Mesendoderm (in vitro differentiated cells): ENCODE results near the gene VTI1A.

Experiments
- DNase-seq: peaks from one replicate; pipeline ENCODE4 v3.0.0; 2013
- H2AK5ac ChIP-seq: 2 replicates; pipeline ENCODE4 v1.6.1; 2013; ENCODE audit warnings: low read length, inconsistent platforms
- H2BK120ac ChIP-seq: 2 replicates; pipeline ENCODE4 v1.6.1; 2013; ENCODE audit warnings: low read depth, mild to moderate bottlenecking, low read length, moderate library complexity, mixed read lengths
- H2BK15ac ChIP-seq: replicated peaks from 2 replicates; pipeline ENCODE4 v1.6.1; 2013; ENCODE audit warnings: low read depth, mild to moderate bottlenecking, moderate library complexity
- H2BK5ac ChIP-seq: 2 replicates; pipeline ENCODE4 v1.6.1; 2013; ENCODE audit warnings: low read length, inconsistent platforms
- H3K18ac ChIP-seq: 2 replicates; pipeline ENCODE4 v1.6.1; 2013; ENCODE audit warnings: mild to moderate bottlenecking, low read length, mixed read lengths
- H3K23ac ChIP-seq: one replicate; pipeline ENCODE4 v1.6.1; 2013; ENCODE audit warnings: low read length
- H3K27ac ChIP-seq: 2 replicates; pipeline ENCODE4 v1.5.1; 2013; ENCODE audit warnings: low read depth, mild to moderate bottlenecking, inconsistent platforms, low read length, moderate library complexity
- H3K27me3 ChIP-seq: 2 replicates; pipeline ENCODE4 v1.6.1; 2013; ENCODE audit warnings: low read length, control low read depth, mild to moderate bottlenecking, inconsistent platforms; ENCODE audit not compliant: insufficient read depth, poor library complexity
- H3K36me3 ChIP-seq: 2 replicates; pipeline ENCODE4 v1.6.1; 2013; ENCODE audit warnings: low read length, inconsistent platforms; ENCODE audit not compliant: control insufficient read depth, insufficient read depth
- H3K4ac ChIP-seq: one replicate; pipeline ENCODE4 v1.6.1; 2013; ENCODE audit warnings: low read depth, mild to moderate bottlenecking, low read length, moderate library complexity
- H3K4me1 ChIP-seq: 2 replicates; pipeline ENCODE4 v1.6.1; 2013; ENCODE audit warnings: low read depth, low read length, inconsistent platforms; ENCODE audit not compliant: control insufficient read depth
- H3K4me2 ChIP-seq: 2 replicates; pipeline ENCODE4 v1.6.1; 2013; ENCODE audit warnings: low read length
- H3K4me3 ChIP-seq: 2 replicates; pipeline ENCODE4 v1.5.1; 2013; ENCODE audit warnings: mild to moderate bottlenecking, low read length
- H3K56ac ChIP-seq: one replicate; pipeline ENCODE4 v1.6.1; 2013; ENCODE audit warnings: low read length
- H3K79me1 ChIP-seq: 2 replicates; pipeline ENCODE4 v1.6.1; 2013; ENCODE audit warnings: low read length, inconsistent platforms
- H3K79me2 ChIP-seq: 2 replicates; pipeline ENCODE4 v1.6.1; 2013; ENCODE audit warnings: mild to moderate bottlenecking, low read length; ENCODE audit not compliant: control insufficient read depth, insufficient read depth
- H3K9ac ChIP-seq: 2 replicates; pipeline ENCODE4 v1.6.1; 2013; ENCODE audit warnings: low read length, inconsistent platforms
- H4K5ac ChIP-seq: one replicate; pipeline ENCODE4 v1.6.1; 2013; ENCODE audit warnings: low read length
- H4K8ac ChIP-seq: one replicate; pipeline ENCODE4 v1.6.1; 2013; ENCODE audit warnings: low read depth, mild to moderate bottlenecking, control low read depth, low read length, moderate library complexity
- WGBS: extraction: QIAGEN DNeasy Blood & Tissue Kit; methylation state at CpG from one replicate; pipeline ENCODE4 v1.1.7; 2013; ENCODE audit warnings: low lambda C conversion rate, missing lambda C conversion rate; ENCODE audit not compliant: insufficient coverage; ENCODE audit errors: extremely low coverage; 5-methylcytosine and 5-hydroxymethylcytosine counted together

VTI1A gene

DNA sequence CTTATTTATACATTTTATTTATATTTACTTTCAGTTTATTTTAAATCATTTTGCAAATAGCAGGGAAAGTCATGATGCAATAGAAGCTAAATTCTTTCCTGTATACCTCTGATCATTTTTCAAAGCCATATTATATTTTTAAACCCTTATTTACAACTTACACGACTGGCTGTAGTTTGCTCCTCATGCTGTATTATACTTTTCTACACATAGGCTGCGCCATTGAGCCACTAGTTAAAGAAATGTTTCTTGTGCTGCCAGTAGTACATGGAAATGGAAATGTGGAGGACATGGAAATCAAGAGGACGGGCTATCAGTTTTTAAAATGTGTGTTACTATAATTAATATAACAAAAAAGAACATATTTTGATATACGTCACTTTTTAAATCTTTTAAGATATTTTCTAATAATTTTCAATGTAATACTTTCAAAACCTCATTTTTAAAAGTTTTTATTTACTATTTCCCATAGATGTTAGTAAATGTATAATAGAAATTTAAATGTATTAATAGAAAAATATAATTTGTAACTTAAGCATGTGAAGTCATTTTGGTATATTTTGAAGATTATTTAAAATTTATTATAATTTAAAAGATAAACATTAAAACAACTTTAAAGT lies 118.5 kb downstream of the VTI1A start:
- no CpG with 5 or more reads among the region's 4 CpGs for WGBS
- H3K79me1 ChIP-seq: no peaks in the 10 kb centered on the region
- no peak overlapping the region for H2BK15ac ChIP-seq
- H2AK5ac ChIP-seq: no peak overlapping the region
- no peak overlapping the region for H3K9ac ChIP-seq
- H3K4me1 ChIP-seq: no peaks in the 10 kb centered on the region
- no peaks in the 10 kb centered on the region for H3K79me2 ChIP-seq
- H4K5ac ChIP-seq: no peak overlapping the region
- no peak overlapping the region for H3K18ac ChIP-seq
- no peak overlapping the region for H3K23ac ChIP-seq
- no peak overlapping the region for H2BK120ac ChIP-seq
- no peak overlapping the region for H3K4ac ChIP-seq
- no peaks in the 10 kb centered on the region for H3K36me3 ChIP-seq
- no peak overlapping the region for H4K8ac ChIP-seq
- H3K4me3 ChIP-seq: no peak overlapping the region
- H3K27ac ChIP-seq: no peak overlapping the region
- H2BK5ac ChIP-seq: no peak overlapping the region
- no peak overlapping the region for H3K4me2 ChIP-seq
- DNase-seq: peak; percentile 82
- no peaks in the 10 kb centered on the region for H3K27me3 ChIP-seq
- no peak overlapping the region for H3K56ac ChIP-seq

DNA sequence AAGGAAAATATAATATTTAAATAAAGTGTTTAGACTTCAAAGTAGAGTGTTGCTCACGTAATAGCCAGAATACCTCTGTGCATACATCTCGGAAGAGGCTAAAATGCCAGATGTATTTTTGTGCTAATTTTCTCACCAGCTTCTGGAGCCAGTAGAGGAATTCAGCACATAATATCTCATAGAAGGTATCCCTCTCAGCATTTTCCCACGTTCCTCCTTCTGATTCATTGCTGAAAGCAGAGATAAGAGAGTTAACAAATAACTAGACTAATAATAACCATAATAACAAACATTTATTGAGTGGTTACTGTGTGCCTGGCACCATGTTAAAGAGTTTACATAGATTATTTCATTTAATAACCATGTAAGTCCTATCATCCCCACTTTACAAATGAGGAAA lies 123.6 kb downstream of the VTI1A start:
- no peaks in the 10 kb centered on the region for H3K79me2 ChIP-seq
- no peak overlapping the region for H2BK5ac ChIP-seq
- no peak overlapping the region for H2AK5ac ChIP-seq
- H3K4me2 ChIP-seq: no peak overlapping the region
- H3K9ac ChIP-seq: no peak overlapping the region
- no peaks in the 10 kb centered on the region for H3K36me3 ChIP-seq
- H2BK120ac ChIP-seq: no peak overlapping the region
- H3K18ac ChIP-seq: no peak overlapping the region
- H2BK15ac ChIP-seq: no peak overlapping the region
- no peaks in the 10 kb centered on the region for H3K27me3 ChIP-seq
- no peak overlapping the region for H3K56ac ChIP-seq
- no peak overlapping the region for H3K23ac ChIP-seq
- H3K4me1 ChIP-seq: no peaks in the 10 kb centered on the region
- no peak overlapping the region for H4K5ac ChIP-seq
- H3K4ac ChIP-seq: no peak overlapping the region
- no peak overlapping the region for H3K4me3 ChIP-seq
- no CpG with 5 or more reads among the region's 3 CpGs for WGBS
- no peaks in the 10 kb centered on the region for H3K79me1 ChIP-seq
- DNase-seq: no peak
- no peak overlapping the region for H3K27ac ChIP-seq
- H4K8ac ChIP-seq: no peak overlapping the region

DNA sequence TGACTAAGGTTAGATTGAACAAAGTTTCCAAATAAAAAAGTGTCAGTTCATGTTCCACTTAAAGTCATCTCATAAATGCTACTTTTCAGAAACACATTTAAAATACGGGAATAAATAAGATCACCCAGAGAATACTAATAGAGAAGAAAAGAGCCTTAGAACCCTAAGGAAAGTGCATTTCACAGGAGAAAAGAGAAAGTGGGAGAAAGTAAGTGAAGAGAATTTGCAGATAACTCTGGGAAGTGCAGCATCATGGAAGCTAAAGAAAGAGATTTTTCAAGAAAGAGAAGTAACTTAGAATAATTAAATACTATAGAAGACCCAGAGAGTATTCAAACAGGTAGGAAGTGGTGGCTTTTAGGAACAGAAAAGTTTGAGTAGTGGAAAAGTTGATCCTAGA lies 132.6 kb downstream of the VTI1A start:
- H3K79me2 ChIP-seq: no peaks in the 10 kb centered on the region
- H3K56ac ChIP-seq: no peak overlapping the region
- H3K4me2 ChIP-seq: no peak overlapping the region
- no peak for DNase-seq
- H3K18ac ChIP-seq: no peak overlapping the region
- no peaks in the 10 kb centered on the region for H3K36me3 ChIP-seq
- H3K4me3 ChIP-seq: no peak overlapping the region
- H4K5ac ChIP-seq: no peak overlapping the region
- no CpG with 5 or more reads among the region's 1 CpG for WGBS
- H3K4ac ChIP-seq: no peak overlapping the region
- no peak overlapping the region for H2BK120ac ChIP-seq
- H4K8ac ChIP-seq: no peak overlapping the region
- H3K79me1 ChIP-seq: no peaks in the 10 kb centered on the region
- no peak overlapping the region for H3K27ac ChIP-seq
- H3K27me3 ChIP-seq: no peaks in the 10 kb centered on the region
- no peaks in the 10 kb centered on the region for H3K4me1 ChIP-seq
- H3K9ac ChIP-seq: no peak overlapping the region
- no peak overlapping the region for H2BK5ac ChIP-seq
- H2AK5ac ChIP-seq: no peak overlapping the region
- no peak overlapping the region for H3K23ac ChIP-seq
- no peak overlapping the region for H2BK15ac ChIP-seq

DNA sequence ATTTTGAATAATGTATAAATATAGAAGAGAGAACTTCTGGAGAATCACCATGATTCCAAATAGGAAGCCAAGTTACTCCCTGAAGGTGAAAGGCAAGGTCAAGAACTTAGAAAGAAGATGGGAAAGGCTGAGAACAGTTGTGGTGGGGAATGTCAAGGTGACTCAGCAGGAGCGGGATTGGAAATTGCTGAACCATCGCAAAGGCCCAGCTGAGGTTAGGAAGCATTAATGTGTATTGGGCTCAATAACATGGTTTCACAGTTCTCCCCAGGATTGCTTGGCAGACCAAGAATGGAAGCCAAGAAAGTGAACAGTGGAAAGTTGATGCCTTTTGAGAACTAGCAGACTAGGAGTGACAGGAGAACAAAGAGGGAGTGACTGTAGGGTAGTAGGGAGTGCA lies 133.3 kb downstream of the VTI1A start:
- no peak overlapping the region for H3K56ac ChIP-seq
- H3K4me1 ChIP-seq: no peaks in the 10 kb centered on the region
- H3K27me3 ChIP-seq: no peaks in the 10 kb centered on the region
- no peaks in the 10 kb centered on the region for H3K79me1 ChIP-seq
- H3K18ac ChIP-seq: no peak overlapping the region
- H2BK15ac ChIP-seq: no peak overlapping the region
- no CpG with 5 or more reads among the region's 2 CpGs for WGBS
- H3K36me3 ChIP-seq: no peaks in the 10 kb centered on the region
- H4K8ac ChIP-seq: no peak overlapping the region
- H3K23ac ChIP-seq: no peak overlapping the region
- H3K4me2 ChIP-seq: no peak overlapping the region
- no peak overlapping the region for H3K9ac ChIP-seq
- no peaks in the 10 kb centered on the region for H3K79me2 ChIP-seq
- no peak overlapping the region for H4K5ac ChIP-seq
- peak; percentile 18 for DNase-seq
- H2BK5ac ChIP-seq: no peak overlapping the region
- H3K4me3 ChIP-seq: no peak overlapping the region
- H3K4ac ChIP-seq: no peak overlapping the region
- H2AK5ac ChIP-seq: no peak overlapping the region
- no peak overlapping the region for H2BK120ac ChIP-seq
- H3K27ac ChIP-seq: no peak overlapping the region

DNA sequence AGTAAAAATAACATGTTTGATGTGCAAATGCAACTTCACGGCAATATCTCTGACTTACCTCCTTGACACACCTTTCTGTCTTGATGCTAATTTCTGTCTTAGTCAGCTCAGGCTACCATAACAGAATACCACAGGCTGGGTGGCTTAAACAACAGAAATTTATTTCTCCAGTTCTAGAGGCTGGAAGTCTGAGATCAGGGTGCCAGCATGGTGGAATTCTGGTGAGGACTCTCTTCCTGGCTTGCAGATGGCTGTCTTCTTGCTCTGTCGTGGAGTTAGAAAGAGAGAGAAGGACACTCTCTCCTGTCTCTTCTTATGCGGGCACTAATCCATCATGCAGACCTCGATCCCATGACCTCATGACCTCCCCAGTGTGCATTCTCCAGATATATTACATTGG lies 134.9 kb downstream of the VTI1A start:
- no peak overlapping the region for H2BK15ac ChIP-seq
- H3K4me3 ChIP-seq: no peak overlapping the region
- no CpG with 5 or more reads among the region's 4 CpGs for WGBS
- no peak for DNase-seq
- H3K9ac ChIP-seq: no peak overlapping the region
- no peaks in the 10 kb centered on the region for H3K36me3 ChIP-seq
- H3K4me1 ChIP-seq: no peaks in the 10 kb centered on the region
- no peak overlapping the region for H4K8ac ChIP-seq
- H3K4me2 ChIP-seq: no peak overlapping the region
- H3K27me3 ChIP-seq: no peaks in the 10 kb centered on the region
- no peak overlapping the region for H3K27ac ChIP-seq
- H3K79me1 ChIP-seq: no peaks in the 10 kb centered on the region
- H3K23ac ChIP-seq: no peak overlapping the region
- no peak overlapping the region for H3K18ac ChIP-seq
- H3K4ac ChIP-seq: no peak overlapping the region
- no peak overlapping the region for H2AK5ac ChIP-seq
- no peak overlapping the region for H3K56ac ChIP-seq
- no peak overlapping the region for H2BK120ac ChIP-seq
- no peaks in the 10 kb centered on the region for H3K79me2 ChIP-seq
- no peak overlapping the region for H4K5ac ChIP-seq
- no peak overlapping the region for H2BK5ac ChIP-seq

DNA sequence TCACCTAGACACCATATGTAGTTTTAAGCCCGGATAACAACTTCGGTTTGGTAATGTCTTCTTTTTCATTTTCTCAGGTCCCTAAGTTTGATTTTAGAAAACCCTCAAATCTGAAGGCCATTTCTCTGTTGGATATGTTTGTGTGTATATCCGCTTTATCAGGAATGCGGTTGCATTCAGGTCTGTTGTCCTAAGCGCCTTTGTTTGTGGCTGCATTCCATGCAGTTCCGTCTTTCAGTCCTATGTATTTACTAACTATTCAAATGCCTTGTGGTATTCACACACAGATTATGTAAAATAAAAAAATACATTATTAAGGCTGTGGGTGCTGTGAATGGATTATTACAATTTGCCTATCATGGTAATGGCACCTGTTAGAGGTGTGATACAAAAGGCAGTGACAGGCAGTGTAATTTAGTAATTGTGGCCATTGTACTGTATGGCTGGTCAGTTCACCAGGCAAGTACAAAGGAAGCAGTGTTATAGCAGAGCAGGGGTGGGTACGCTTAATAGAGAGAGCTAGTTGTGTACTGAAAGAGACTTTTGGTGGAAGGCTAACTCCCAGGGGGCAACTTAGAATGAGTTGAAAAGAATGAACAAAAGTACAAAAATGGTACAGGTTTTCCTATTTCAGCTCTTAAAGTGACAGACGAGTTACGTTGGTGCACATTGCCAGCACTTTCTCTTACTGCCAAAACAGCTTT lies 136.4 kb downstream of the VTI1A start:
- Histone ChIP-seq H2BK15ac (no peak overlapping the region), H3K4me1 (no peaks in the 10 kb centered on the region), H2BK5ac (no peak overlapping the region), H3K27me3 (no peaks in the 10 kb centered on the region), H3K56ac (no peak overlapping the region), H3K4ac (no peak overlapping the region), H3K79me1 (no peaks in the 10 kb centered on the region), H2AK5ac (no peak overlapping the region), H3K9ac (no peak overlapping the region), H3K4me3 (no peak overlapping the region), H3K18ac (no peak overlapping the region), H3K27ac (no peak overlapping the region), H3K79me2 (no peaks in the 10 kb centered on the region), H3K23ac (no peak overlapping the region), H4K5ac (no peak overlapping the region), H2BK120ac (no peak overlapping the region), H3K36me3 (no peaks in the 10 kb centered on the region), H4K8ac (no peak overlapping the region), H3K4me2 (no peak overlapping the region)
- no peak for DNase-seq
- WGBS: no CpG with 5 or more reads among the region's 9 CpGs
